ENCODE results near the gene SF3A2. TPM values are rescaled to one million over a fixed set of nuclear protein-coding genes. Genes with fewer than 3 reads are reported as not detected.

Gene SF3A2
- total and polyA plus RNA-seq, 10 of the 15 experiments (the other 5 are each of a cell fraction or from before 2014, with no cell fraction given), result 0.33 to 143 (median 30.6) TPM

GRCh38 chr19:2270423-2271233 is 34.0 kb downstream of the SF3A2 start (continued):
- TF ChIP-seq ZNF592 (IDR thresholded peaks at IDR 0.05), result no peak
- TF ChIP-seq KAT2A (conservative IDR thresholded peaks at IDR 0.05; ENCODE audit: control insufficient read depth, low read depth, low read length), result no peak
- no peak for TF ChIP-seq IRF4 (IDR thresholded peaks at IDR 0.05; ENCODE audit: low read depth, low read length)
- TF ChIP-seq NR2F1 (conservative IDR thresholded peaks at IDR 0.05), result no peak
- 0 out of 2 replicates have a peak, but pooled peaks have one; percentile 2 for TF ChIP-seq EED (IDR thresholded peaks at IDR 0.05; ENCODE audit: low read depth)
- peak; percentile 89 for TF ChIP-seq LARP7 (IDR thresholded peaks at IDR 0.05)
- TF ChIP-seq JUNB (IDR thresholded peaks at IDR 0.05), result no peak
- no peak for TF ChIP-seq FOS (IDR thresholded peaks at IDR 0.05; ENCODE audit: borderline replicate concordance, extremely low read depth, insufficient read length)
- peak; percentile 68 for TF ChIP-seq TAF1 (IDR thresholded peaks at IDR 0.05; ENCODE audit: borderline replicate concordance, low read depth, low read length)
- no peak for TF ChIP-seq ZBED1 (IDR thresholded peaks at IDR 0.05; ENCODE audit: borderline replicate concordance)
- TF ChIP-seq CBX3 (IDR thresholded peaks at IDR 0.05; ENCODE audit: borderline replicate concordance, low read depth), result no peak
- peak; percentile 97 for TF ChIP-seq YY1 (IDR thresholded peaks at IDR 0.05; ENCODE audit: low read depth, low read length)
- peak; percentile 31 for TF ChIP-seq CREB1 (IDR thresholded peaks at IDR 0.05; ENCODE audit: low read depth)
- peak in 1 of 2 experiments; percentile 12; a peak in 1 of 4 replicates for TF ChIP-seq CEBPB (IDR thresholded peaks at IDR 0.05; ENCODE audit: borderline replicate concordance in 1 of 2, low read depth in 2 of 2, low read length in 2 of 2)
- TF ChIP-seq MTA2 (IDR thresholded peaks at IDR 0.05; ENCODE audit: low read depth), result no peak
- TF ChIP-seq USF2 (IDR thresholded peaks at IDR 0.05; ENCODE audit: borderline replicate concordance, low read depth, low read length), result no peak
- peak; percentile 92; the same call in 1 of the 2 replicates for TF ChIP-seq BACH1 (IDR thresholded peaks at IDR 0.05; ENCODE audit: borderline replicate concordance)
- TF ChIP-seq REST (IDR thresholded peaks at IDR 0.05; ENCODE audit: low read depth, low read length), result no peak
- TF ChIP-seq POLR2A (IDR thresholded peaks at IDR 0.05; ENCODE audit: low read depth, low read length), result peak; percentile 75
- TF ChIP-seq MEF2A (IDR thresholded peaks at IDR 0.05; ENCODE audit: insufficient read depth, low read depth, low read length), result no peak
- no peak for TF ChIP-seq STAT1 (conservative IDR thresholded peaks at IDR 0.05)
- no peak for TF ChIP-seq YBX1 (IDR thresholded peaks at IDR 0.05)
